HEK293T (cell line): Measurements from ENCODE around the gene CEBPG.

Experiments used
- ARNT ChIP-seq: fragments of 450-650 bp; IDR thresholded peaks from 2 replicates; pipeline ENCODE4 v1.6.1; 2017; ENCODE audit warnings: mild to moderate bottlenecking
- BHLHE40 ChIP-seq: fragments of 450-650 bp; IDR thresholded peaks from 2 replicates; pipeline ENCODE4 v1.6.1; 2016; ENCODE audit warnings: mild to moderate bottlenecking, moderate library complexity, borderline replicate concordance
- FOXA1 ChIP-seq: fragments of 450-650 bp; IDR thresholded peaks from 2 replicates; pipeline ENCODE4 v1.6.1; 2016; ENCODE audit warnings: mild to moderate bottlenecking
- FOXK2 ChIP-seq: fragments of 450-650 bp; IDR thresholded peaks from 2 replicates; pipeline ENCODE4 v1.6.1; 2016; ENCODE audit warnings: mild to moderate bottlenecking
- FOXM1 ChIP-seq: fragments of 450-650 bp; IDR thresholded peaks from 2 replicates; pipeline ENCODE4 v1.6.1; 2017; ENCODE audit warnings: mild to moderate bottlenecking, borderline replicate concordance
- LEF1 ChIP-seq: fragments of 450-650 bp; IDR thresholded peaks from 2 replicates; pipeline ENCODE4 v1.6.1; 2017; ENCODE audit warnings: mild to moderate bottlenecking, borderline replicate concordance
- SP1 ChIP-seq: fragments of 450-650 bp; IDR thresholded peaks from 2 replicates; pipeline ENCODE4 v1.6.1; 2017
- SUZ12 ChIP-seq: fragments of 450-650 bp; IDR thresholded peaks from 2 replicates; pipeline ENCODE4 v1.6.1; 2016; ENCODE audit warnings: mild to moderate bottlenecking
- TARDBP ChIP-seq: fragments of 450-650 bp; IDR thresholded peaks from 2 replicates; pipeline ENCODE4 v1.6.1; 2016
- ZNF384 ChIP-seq: fragments of 450-650 bp; IDR thresholded peaks from 2 replicates; pipeline ENCODE4 v1.6.1; 2016
- TF ChIP-seq, protein P1 (sequence below): fragments of 450-650 bp; IDR thresholded peaks from 2 replicates; pipeline ENCODE4 v1.6.1; 2016

GRCh38 chr19:33399745-33400681 is 26.5 kb downstream of the CEBPG start:
- TF ChIP-seq FOXM1 (no peak), SUZ12 (no peak), SP1 (no peak), ZNF384 (no peak), FOXK2 (no peak), ARNT (no peak), BHLHE40 (no peak), TARDBP (no peak), FOXA1 (no peak), LEF1 (no peak)
- TF ChIP-seq, protein P1, sequence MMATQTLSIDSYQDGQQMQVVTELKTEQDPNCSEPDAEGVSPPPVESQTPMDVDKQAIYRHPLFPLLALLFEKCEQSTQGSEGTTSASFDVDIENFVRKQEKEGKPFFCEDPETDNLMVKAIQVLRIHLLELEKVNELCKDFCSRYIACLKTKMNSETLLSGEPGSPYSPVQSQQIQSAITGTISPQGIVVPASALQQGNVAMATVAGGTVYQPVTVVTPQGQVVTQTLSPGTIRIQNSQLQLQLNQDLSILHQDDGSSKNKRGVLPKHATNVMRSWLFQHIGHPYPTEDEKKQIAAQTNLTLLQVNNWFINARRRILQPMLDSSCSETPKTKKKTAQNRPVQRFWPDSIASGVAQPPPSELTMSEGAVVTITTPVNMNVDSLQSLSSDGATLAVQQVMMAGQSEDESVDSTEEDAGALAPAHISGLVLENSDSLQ: no peak
